H1 (cell line): ENCODE measurements around the gene KRTAP26-1. TPM values are rescaled to one million over a fixed set of nuclear protein-coding genes. Genes with fewer than 3 reads are reported as not detected.

Experiments used
- BACH1 ChIP-seq: IDR thresholded peaks from 2 replicates; pipeline ENCODE4 v1.6.1; 2012; ENCODE audit warnings: low read length, improper control_type of control experiment
- CBX5 ChIP-seq: fragments of 300-800, 300-1000 bp; sonication (generic); IDR thresholded peaks from 2 replicates; pipeline ENCODE4 v1.7.1; 2016; ENCODE audit warnings: antibody characterized with exemption, low read length, low read depth
- CHD1 ChIP-seq: IDR thresholded peaks from 2 replicates; pipeline ENCODE4 v1.6.1; 2012; ENCODE audit warnings: low read depth, low read length, improper control_type of control experiment
- GTF2F1 ChIP-seq: IDR thresholded peaks from 2 replicates; pipeline ENCODE4 v1.6.1; 2012; ENCODE audit warnings: low read depth, low read length, improper control_type of control experiment, borderline replicate concordance
- HDAC6 ChIP-seq: IDR thresholded peaks from one replicate; pipeline ENCODE4 v1.7.1; 2012; ENCODE audit warnings: low read depth, mild to moderate bottlenecking, inconsistent platforms, low read length, moderate library complexity
- JUN ChIP-seq: IDR thresholded peaks from 2 replicates; pipeline ENCODE4 v1.6.1; 2011; ENCODE audit warnings: low read depth, mild to moderate bottlenecking, improper control_type of control experiment, low read length
- RAD21 ChIP-seq, 2 experiments: IDR thresholded peaks in 1 of 2; conservative IDR thresholded peaks in 1 of 2; 2 replicates each; pipeline ENCODE4 v1.6.1; 2011; ENCODE audit warnings: low read depth in 2 of 2, low read length in 2 of 2, improper control_type of control experiment in 1 of 2, inconsistent platforms in 1 of 2, mild to moderate bottlenecking in 1 of 2, moderate library complexity in 1 of 2
- RFX5 ChIP-seq: IDR thresholded peaks from 2 replicates; pipeline ENCODE4 v1.6.1; 2011; ENCODE audit warnings: low read depth, low read length, improper control_type of control experiment, borderline replicate concordance
- SIN3A ChIP-seq, 2 experiments: IDR thresholded peaks in 1 of 2; conservative IDR thresholded peaks in 1 of 2; 2 replicates each; pipeline ENCODE4 v1.6.1; 2011 to 2012; ENCODE audit warnings: low read length in 2 of 2, improper control_type of control experiment in 1 of 2, low read depth in 1 of 2, mild to moderate bottlenecking in 1 of 2
- TAF7 ChIP-seq: optimal IDR thresholded peaks from 2 replicates; pipeline ENCODE3; 2011; ENCODE audit warnings: low read depth, mild to moderate bottlenecking, inconsistent platforms, low read length, moderate library complexity, borderline replicate concordance
- polyA plus RNA-seq, 7 experiments: library from polyadenylated mRNA; depleted of rRNA in 3 of 7; stranded (reverse) in 5 of 7; unstranded in 2 of 7; fragments of >200 nt in 5 of 7; fragments of 200-250 nt in 2 of 7; gene quantifications; 1 replicate in 5 of 7; 2 replicates in 1 of 7; 4 replicates in 1 of 7; pipeline versions ENCODE4 v1.2.1 to v1.2.3, GENCODE V29; 2011 to 2013; ENCODE audit warnings: missing spikeins in 2 of 7, mixed read lengths in 2 of 7
- total RNA-seq: library from RNA; stranded (reverse); fragmentation: NEBNext Ultra II Directional; extraction: Animal tissue kit (Norgen Biotek cat#: 25700); gene quantifications from 2 replicates; pipeline ENCODE4 v1.2.1, GENCODE V29; 2021
- TF ChIP-seq, protein P1 (sequence below): fragments of 300-600 bp; sonication (generic); IDR thresholded peaks from 2 replicates; pipeline ENCODE4 v1.7.1; 2012; ENCODE audit warnings: low read length, moderate library complexity, mild to moderate bottlenecking, inconsistent platforms; ENCODE audit not compliant: insufficient replicate concordance

Gene KRTAP26-1
- total and polyA plus RNA-seq, 2 of the 8 experiments (the other 6 are each of a cell fraction or from before 2014, with no cell fraction given) = not detected

DNA sequence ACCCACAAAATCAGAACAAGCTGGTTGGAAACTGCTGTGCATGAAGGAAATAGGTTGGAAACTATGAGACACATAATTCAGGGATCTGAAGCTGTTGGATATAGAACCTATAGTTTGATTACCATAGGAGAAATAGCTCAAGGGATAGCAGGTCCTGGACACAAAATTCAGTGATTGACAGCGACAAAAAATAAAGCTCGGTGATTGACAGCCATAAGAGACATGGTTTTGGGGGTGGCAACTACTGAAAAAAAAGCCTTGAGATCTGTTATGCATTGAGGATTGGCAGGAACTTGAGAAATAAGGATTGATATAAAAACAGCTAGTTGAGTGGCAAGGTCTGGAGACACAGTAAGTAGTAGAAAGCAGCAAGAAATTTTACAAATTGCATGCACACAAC is 30.9 kb downstream of the KRTAP26-1 start, which contains the start of gene KRTAP25-1 (continued):
- TF ChIP-seq, protein P1, sequence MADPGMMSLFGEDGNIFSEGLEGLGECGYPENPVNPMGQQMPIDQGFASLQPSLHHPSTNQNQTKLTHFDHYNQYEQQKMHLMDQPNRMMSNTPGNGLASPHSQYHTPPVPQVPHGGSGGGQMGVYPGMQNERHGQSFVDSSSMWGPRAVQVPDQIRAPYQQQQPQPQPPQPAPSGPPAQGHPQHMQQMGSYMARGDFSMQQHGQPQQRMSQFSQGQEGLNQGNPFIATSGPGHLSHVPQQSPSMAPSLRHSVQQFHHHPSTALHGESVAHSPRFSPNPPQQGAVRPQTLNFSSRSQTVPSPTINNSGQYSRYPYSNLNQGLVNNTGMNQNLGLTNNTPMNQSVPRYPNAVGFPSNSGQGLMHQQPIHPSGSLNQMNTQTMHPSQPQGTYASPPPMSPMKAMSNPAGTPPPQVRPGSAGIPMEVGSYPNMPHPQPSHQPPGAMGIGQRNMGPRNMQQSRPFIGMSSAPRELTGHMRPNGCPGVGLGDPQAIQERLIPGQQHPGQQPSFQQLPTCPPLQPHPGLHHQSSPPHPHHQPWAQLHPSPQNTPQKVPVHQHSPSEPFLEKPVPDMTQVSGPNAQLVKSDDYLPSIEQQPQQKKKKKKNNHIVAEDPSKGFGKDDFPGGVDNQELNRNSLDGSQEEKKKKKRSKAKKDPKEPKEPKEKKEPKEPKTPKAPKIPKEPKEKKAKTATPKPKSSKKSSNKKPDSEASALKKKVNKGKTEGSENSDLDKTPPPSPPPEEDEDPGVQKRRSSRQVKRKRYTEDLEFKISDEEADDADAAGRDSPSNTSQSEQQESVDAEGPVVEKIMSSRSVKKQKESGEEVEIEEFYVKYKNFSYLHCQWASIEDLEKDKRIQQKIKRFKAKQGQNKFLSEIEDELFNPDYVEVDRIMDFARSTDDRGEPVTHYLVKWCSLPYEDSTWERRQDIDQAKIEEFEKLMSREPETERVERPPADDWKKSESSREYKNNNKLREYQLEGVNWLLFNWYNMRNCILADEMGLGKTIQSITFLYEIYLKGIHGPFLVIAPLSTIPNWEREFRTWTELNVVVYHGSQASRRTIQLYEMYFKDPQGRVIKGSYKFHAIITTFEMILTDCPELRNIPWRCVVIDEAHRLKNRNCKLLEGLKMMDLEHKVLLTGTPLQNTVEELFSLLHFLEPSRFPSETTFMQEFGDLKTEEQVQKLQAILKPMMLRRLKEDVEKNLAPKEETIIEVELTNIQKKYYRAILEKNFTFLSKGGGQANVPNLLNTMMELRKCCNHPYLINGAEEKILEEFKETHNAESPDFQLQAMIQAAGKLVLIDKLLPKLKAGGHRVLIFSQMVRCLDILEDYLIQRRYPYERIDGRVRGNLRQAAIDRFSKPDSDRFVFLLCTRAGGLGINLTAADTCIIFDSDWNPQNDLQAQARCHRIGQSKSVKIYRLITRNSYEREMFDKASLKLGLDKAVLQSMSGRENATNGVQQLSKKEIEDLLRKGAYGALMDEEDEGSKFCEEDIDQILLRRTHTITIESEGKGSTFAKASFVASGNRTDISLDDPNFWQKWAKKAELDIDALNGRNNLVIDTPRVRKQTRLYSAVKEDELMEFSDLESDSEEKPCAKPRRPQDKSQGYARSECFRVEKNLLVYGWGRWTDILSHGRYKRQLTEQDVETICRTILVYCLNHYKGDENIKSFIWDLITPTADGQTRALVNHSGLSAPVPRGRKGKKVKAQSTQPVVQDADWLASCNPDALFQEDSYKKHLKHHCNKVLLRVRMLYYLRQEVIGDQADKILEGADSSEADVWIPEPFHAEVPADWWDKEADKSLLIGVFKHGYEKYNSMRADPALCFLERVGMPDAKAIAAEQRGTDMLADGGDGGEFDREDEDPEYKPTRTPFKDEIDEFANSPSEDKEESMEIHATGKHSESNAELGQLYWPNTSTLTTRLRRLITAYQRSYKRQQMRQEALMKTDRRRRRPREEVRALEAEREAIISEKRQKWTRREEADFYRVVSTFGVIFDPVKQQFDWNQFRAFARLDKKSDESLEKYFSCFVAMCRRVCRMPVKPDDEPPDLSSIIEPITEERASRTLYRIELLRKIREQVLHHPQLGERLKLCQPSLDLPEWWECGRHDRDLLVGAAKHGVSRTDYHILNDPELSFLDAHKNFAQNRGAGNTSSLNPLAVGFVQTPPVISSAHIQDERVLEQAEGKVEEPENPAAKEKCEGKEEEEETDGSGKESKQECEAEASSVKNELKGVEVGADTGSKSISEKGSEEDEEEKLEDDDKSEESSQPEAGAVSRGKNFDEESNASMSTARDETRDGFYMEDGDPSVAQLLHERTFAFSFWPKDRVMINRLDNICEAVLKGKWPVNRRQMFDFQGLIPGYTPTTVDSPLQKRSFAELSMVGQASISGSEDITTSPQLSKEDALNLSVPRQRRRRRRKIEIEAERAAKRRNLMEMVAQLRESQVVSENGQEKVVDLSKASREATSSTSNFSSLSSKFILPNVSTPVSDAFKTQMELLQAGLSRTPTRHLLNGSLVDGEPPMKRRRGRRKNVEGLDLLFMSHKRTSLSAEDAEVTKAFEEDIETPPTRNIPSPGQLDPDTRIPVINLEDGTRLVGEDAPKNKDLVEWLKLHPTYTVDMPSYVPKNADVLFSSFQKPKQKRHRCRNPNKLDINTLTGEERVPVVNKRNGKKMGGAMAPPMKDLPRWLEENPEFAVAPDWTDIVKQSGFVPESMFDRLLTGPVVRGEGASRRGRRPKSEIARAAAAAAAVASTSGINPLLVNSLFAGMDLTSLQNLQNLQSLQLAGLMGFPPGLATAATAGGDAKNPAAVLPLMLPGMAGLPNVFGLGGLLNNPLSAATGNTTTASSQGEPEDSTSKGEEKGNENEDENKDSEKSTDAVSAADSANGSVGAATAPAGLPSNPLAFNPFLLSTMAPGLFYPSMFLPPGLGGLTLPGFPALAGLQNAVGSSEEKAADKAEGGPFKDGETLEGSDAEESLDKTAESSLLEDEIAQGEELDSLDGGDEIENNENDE = no peak
- TF ChIP-seq TAF7 = no peak
- TF ChIP-seq RAD21 (IDR thresholded peaks at IDR 0.05 in 1 of 2, conservative IDR thresholded peaks at IDR 0.05 in 1 of 2; ENCODE audit: low read depth in 2 of 2, low read length in 2 of 2) = no peak
- TF ChIP-seq BACH1 = no peak
- no peak for TF ChIP-seq GTF2F1
- no peak for TF ChIP-seq JUN
- TF ChIP-seq SIN3A (conservative IDR thresholded peaks at IDR 0.05 in 1 of 2, IDR thresholded peaks at IDR 0.05 in 1 of 2; ENCODE audit: low read depth in 1 of 2, low read length in 2 of 2) = no peak
- no peak for TF ChIP-seq CHD1
- TF ChIP-seq CBX5 = no peak
- TF ChIP-seq HDAC6 = no peak
- no peak for TF ChIP-seq RFX5
